NCI-H2081 (cell line): Measurements from ENCODE around the gene PTDSS2.
"Not testable (repeated sequence)": the region's sequence is repeated elsewhere in the genome, so short reads cannot be mapped to it uniquely, and the experiment has no call there.

ENCODE experiments used
- DNase-seq, 2 experiments: peaks; one replicate each; lab custom pipeline; 2025; lab: John Stamatoyannopoulos, UW

Gene PTDSS2

DNA sequence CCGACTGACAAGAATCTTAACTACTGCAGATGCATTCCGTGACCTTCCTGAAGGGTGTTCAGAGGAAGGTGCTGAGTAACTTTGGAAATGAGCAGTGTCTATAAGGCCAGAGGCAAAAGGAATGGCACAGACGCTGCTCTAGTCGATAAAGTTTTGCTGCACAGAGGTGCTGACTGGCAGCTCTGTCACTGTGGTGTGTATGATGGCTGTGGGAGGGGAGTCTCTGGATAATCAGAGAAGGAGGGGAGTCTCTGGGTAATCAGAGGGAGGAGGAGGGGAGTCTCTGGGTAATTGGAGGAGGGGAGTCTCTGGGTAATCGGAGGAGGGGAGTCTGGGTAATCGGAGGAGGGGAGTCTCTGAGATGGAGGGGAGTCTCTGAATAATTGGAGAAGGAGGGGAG is 18.4 kb downstream of the PTDSS2 start:
- DNase-seq, result no peak

DNA sequence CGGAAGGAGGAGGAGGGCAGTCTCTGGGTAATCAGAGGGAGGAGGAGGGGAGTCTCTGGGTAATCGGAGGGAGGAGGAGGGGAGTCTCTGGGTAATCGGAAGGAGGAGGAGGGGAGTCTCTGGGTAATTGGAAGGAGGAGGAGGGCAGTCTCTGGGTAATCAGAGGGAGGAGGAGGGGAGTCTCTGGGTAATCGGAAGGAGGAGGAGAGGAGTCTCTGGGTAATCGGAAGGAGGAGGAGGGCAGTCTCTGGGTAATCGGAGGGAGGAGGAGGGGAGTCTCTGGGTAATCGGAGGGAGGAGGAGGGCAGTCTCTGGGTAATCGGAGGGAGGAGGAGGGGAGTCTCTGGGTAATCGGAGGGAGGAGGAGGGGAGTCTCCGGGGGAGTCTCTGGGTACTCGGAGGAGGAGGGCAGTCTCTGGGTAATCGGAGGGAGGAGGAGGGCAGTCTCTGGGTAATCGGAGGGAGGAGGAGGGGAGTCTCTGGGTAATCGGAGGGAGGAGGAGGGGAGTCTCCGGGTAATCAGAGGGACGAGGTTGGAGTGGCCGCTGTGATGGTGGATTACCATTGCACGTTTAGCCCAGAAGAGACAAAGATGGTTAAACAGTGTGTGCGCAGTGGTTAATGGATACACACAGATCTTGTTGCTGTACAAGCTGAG is 19.1 kb downstream of the PTDSS2 start:
- not testable (repeated sequence) for DNase-seq

DNA sequence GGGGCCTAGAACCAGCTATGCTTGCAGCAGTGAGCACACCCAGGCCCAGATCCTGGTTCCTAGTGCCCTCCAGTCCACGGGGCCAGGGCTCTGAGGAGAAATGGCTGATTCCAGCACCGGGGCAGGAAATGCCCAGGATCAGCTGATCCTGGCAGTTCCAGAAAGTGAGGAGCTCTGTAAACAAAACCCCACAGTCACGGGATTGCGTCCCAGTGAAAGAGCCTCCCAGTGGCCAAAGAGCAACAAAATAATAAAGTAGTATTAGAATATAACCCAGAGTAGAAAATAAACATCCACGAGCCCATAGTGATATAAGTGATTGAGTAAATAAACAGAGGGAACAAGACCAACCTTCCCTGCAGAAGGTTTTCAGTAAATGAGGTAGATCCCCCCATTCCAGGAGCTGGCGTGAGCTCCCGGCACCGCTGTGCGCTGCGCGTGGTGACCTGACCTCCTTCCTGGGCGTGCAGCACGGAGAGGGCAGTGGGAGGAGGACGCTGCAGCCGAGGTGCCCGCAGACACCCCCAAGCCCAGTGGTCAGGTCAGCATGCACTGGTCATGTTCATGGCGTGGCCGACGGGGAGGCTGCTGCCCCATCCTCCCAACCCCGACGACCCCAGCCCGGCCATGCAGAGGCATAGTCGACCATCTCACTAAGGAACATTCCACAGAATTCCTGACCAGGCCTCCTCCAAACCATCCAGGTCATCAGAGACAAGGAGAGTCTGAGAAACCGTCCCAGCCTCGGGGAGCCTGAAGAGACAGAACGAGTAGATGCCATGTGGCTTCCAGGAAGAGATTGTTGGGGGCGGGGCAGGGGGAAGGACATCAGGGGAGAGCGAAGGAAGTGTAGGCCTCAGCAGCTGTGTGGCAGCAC is 19.8 kb downstream of the PTDSS2 start:
- no peak for DNase-seq

DNA sequence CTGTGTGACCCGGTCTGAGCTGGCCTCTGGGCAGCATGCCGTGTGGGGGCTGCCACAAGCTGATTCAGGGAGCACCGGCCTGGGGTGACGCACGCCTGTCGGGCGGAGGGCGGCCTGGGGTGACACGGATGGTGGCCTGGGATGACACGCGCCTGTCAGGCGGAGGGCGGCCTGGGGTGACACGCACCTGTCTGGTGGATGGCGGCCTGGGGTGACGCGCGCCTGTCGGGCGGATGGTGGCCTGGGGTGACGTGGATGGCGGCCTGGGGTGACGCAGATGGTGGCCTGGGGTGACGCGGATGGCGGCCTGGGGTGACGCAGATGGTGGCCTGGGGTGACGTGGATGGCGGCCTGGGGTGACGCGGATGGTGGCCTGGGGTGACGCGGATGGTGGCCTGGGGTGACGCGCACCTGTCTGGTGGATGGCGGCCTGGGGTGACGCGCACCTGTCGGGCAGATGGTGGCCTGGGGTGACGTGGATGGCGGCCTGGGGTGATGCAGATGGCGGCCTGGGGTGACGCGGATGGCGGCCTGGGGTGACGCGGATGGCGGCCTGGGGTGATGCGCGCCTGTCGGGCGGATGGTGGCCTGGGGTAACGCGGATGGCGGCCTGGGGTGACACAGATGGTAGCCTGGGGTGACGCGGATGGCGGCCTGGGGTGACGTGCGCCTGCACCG is 21.5 kb downstream of the PTDSS2 start:
- DNase-seq, result no peak

DNA sequence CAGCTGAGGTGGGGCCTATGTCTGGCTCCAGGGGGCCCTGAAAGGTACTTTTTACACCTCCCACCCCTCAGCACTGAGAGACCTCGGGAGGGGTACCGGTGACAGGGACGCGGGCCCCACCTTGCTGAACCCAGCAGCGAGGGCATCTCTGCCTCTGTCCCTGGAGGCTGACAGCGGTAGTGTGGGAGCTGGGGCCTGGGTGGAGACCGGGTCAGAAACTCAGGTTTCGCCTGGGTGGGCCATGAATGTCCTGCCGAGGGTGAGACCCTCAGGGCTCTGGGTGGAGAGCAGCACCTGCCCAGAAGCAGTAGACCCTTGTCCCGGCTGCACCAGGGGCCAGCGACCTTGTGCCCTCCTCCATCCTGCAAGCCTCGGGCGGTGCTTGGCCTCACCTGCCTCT is 22.2 kb downstream of the PTDSS2 start:
- no peak for DNase-seq

DNA sequence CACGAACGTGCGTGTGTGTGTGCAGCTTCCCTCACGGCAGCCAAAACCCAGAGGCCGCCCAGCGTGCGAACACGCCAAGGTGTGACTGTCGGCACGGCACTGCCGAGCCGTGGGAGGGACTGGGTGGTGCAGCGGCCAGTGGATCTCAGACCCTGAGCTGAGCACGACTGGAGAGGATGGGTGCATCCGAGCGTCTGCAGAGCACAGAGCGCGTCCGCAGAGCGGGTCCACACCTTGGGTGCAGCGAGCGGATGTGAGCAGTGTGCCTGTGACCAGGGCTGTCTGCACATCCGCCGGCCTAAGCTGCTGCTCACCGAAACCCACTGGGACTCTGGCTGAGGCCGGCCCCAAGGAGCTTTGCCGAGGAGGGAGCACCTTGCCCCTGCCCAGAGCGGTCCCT is 22.7 kb downstream of the PTDSS2 start:
- no peak for DNase-seq

DNA sequence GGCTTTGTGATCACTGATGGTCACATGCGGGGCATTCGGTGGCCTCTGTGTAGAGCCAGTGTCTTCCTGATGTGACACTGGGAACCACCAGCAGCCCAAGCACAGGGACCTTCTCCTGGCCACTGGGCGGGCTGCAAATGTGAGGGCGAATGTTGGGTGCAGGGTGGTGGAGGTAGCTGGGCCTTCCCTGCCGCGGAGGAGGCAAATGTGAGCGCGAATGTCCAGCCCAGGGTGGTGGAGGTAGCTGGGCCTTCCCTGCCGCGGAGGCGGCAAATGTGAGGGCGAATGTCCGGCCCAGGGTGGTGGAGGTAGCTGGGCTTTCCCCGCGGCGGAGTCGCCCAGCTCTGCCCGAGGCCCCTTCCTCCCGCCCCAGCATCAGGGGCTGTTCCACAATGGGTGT is 23.3 kb downstream of the PTDSS2 start:
- DNase-seq, result no peak

DNA sequence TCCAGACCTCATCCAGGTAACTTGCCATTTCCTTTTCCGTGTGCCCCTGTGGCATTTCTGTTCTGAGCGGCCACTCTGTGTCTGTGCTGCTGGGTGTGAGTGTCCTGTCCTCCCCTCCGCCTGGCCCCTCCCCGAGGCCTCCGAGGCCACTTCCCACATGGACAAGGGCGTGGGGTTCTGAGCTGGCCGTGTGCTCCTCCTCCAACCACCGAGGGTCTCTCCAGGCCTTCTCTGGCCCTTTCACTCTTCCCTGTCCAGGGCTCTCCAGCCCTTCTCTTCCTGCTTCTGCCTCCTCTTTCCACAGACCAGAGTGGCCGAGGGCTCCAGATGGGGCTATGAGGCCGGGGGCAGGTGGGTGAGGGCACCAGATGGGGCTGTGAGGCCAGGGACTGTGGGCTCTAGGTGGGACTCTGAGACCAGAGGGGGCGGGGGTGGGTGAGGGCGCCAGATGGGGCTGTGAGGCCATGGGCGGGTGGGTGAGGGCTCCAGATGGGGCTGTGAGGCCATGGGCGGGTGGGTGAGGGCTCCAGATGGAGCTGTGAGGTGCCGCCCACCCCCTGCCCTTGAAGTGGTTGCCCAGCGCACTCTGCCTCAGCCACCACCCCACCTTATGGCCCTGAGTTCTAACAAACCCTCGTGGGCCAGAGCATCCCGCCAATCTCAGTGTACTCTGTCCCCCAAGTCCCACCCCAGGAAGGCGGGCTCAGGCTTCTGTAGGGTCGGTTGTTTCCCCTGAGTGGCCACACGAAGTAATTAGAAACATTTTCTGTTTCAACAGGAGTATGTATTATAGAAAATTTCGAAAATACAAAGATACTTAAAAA is 24.1 kb downstream of the PTDSS2 start:
- DNase-seq, result no peak

DNA sequence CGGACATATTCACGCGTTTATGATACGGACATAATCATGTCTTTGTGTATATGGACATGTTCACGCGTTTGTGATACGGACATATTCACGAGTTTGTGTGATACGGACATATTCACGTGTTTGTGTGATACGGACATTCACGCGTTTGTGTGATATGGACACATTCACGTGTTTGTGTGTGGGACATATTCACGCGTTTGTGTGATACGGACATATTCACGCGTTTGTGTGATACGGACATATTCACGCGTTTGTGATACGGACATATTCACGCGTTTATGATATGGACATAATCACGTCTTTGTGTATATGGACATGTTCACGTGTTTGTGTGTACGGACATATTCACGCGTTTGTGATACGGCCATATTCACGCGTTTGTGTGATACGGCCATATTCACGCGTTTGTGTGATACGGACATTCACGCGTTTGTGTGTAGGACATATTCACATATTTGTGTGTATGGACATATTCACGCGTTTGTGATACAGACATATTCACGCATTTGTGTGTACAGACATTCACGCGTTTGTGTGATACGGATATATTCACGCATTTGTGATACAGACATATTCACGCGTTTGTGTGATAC is 24.9 kb downstream of the PTDSS2 start:
- DNase-seq, result no peak

DNA sequence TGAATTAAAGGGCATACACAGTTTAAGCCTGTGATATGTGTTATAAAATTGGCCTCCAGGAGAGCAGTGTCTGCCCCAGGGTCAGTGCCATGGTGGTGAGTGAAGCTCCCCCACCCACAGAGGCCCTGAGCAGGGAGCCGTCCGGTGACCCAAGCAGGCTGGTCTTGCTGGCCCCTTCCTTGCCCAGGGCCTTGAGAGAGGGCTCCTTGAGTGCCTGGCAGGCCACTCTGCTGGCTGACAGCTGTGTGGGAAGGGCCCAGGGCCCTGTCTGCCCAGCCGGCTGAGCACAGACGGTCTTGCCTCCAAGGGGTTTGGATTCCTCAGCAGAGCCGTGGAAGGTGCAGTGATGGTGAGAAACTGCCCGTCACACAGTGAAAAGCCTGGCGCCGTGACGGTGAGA is 25.9 kb downstream of the PTDSS2 start:
- DNase-seq, result no peak

DNA sequence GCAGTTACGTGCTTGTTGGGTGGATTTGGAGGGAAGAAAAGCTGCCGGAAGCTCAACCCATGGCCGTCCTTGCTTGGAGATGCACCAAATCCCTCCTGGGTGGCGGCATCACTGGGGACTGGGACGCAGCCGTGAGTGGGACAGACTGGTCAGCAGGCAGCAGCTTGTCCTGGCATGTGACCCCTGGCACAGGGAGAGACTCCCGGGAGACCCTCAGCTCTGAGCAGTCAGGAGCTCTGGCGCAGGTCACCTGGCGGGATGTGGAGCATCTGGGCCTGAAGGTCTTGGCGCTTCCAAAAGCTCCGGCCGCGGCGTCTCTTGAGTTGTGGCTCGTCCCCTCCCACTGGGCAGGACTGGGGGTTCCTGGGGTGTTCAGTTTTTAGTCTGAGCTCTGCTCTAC is 26.3 kb downstream of the PTDSS2 start:
- DNase-seq, result no peak

DNA sequence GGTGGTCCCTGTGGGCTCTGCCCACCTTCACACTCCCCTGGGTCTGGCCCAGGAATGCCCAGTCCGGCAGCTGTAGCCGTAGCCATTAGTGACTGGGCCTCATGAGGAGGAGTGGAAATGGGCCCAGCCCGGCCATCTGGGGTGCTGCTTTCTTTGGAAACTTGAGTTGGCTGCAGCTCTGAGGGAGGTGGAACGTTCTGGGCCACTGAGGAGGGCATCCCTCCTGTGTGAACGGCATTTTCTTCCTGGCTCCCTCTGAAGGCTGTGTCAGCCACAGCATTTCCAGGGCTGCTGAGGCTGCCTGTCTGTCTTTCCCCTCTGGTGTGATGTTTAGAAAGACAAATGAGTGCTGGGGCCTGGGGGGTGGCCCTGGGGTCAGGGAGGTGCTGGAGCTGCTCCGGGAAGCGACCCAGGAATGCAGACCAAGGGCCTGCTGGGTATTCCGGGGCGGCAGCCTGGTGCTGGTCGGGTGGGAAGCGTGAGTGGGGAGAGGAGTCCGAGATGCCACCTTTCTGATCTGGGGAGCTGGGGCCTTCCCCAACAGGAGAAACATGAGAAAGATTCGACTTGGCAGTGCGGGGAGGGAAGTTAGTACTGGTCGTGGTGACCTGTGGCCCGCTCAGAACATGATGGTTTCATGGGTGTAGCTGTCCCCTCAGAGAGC is 27.1 kb downstream of the PTDSS2 start:
- DNase-seq, result no peak

DNA sequence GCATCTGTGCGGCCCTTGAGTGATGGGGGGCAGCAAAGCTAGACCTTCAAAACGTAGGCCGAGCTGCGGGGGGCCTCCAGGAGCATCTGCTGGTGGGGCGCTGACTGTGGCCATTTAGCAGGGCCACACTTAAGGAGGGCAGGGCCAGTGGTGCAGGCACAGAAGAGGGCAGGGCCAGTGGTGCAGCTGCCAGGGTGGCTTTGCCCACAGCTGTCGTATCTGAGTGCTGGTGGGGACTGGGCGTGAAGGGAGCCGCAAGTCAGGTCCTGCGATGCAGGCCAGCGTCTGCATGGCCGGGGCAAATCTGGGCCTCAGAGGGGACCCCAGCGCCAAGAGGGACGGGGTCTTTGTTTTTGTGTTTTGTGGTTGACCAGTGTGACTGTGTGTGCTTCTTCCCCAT is 29.2 kb downstream of the PTDSS2 start:
- DNase-seq, result no peak

DNA sequence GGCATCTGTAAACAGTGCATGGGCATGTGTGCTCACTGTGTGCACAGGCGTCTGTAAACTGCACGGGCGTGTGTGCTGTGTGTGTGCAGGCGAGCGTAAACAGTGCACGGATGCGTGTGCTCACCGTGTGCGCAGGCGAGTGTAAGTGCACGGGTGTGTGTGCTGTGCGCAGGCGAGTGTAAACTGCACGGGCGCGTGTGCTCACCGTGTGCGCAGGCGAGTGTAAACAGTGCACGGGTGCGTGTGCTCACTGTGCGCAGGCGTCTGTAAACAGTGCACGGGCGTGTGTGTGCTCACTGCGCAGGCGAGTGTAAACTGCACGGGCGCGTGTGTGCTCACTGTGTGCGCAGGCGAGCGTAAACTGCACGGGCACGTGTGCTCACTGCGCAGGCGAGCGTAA is 34.5 kb downstream of the PTDSS2 start:
- DNase-seq, result no peak

DNA sequence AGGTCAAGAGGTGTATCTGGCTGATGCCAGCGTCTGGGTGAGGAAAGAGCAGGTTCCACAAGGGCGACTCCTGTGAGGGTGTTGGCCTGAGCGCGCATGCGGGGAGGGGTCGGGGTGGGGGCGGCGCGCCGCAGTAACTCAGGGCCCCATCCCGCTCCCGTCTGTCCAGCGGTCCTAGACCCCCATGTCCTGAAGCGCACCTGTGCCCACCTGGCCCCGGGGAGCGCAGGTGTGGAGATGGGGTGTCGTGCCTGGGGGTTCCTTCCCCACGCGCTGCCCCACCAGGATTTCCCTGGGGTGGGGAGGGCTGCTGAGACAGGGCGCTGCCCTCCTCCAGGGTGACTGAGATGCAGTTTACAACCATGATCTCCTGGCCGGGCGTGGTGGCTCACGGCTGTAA is 36.1 kb downstream of the PTDSS2 start:
- no peak for DNase-seq

DNA sequence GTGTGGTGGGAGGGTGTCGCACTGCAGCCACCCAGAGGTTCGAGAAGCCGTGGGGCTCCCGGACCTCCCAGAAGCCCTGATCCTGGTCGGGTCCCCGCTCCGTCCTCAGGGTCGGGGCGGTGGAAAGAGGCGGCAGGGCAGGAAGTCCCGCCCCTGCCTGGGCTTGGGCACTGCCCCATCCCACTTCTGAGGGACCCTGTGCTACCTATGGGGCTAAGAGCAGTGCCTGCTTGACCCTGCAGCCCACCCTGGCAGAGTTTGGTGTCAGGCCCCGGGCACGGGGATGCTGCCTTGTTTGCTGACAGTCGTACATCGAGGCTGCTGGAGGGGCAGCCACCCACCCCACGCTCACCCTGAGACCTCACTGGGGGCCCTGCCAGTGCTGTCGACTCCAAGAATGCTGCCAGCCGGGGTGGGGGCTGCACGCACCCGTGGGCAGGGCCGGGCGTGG is 37.5 kb downstream of the PTDSS2 start:
- no peak for DNase-seq

DNA sequence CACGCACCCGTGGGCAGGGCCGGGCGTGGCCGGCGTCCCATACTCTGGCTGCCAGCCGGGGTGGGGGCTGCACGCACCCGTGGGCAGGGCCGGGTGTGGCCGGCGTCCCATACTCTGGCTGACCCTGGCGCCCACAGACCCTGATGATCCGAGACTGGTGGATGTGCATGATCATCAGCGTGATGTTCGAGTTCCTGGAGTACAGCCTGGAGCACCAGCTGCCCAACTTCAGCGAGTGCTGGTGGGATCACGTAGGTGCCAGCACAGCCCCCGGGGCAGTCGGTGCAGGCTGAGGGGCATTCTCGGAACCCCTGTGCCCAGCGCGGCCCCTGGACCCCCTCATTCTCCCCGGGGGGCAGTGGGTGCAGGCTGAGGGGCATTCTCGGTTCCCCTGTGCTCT is 38.0 kb downstream of the PTDSS2 start:
- DNase-seq, result no peak

DNA sequence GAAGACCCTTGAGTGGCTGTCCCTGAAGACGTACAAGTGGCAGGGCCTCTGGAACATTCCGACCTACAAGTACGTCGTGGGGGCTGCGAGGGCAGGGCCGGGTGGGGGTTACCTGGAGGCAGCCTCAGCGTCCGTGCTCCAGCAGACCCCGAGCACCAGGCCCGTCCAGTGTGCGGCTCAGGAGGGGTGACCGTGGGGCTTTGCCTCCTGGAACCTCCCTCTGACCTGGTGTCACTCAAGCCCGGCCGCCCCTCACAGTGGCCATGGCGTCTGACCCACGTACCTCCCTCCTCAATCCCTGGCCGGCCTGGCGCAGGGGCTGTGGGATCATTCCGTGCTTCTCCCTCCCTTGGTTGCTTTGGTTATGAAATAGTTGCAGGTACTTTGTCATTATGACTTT is 38.5 kb downstream of the PTDSS2 start:
- DNase-seq, result no peak

DNA sequence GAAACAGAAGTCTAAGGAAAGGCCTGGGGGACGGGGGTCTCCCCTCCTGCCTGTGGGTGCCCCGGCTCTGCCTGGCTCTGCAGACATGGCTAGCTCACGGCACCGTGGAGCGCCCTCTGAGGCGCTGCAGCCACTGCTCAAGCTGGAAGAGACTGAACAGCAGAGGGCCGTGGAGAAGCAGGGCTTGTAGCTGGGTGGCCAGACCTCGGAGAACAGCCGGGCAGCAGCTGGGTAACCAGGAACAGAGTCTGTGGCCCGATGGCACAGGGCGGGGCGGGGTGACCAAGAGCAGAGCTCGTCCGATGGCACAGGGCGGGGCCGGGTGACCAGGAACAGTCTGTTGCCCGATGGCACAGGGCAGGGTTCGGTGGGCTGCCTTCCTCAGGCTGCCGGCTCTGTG is 38.9 kb downstream of the PTDSS2 start:
- no peak for DNase-seq

DNA sequence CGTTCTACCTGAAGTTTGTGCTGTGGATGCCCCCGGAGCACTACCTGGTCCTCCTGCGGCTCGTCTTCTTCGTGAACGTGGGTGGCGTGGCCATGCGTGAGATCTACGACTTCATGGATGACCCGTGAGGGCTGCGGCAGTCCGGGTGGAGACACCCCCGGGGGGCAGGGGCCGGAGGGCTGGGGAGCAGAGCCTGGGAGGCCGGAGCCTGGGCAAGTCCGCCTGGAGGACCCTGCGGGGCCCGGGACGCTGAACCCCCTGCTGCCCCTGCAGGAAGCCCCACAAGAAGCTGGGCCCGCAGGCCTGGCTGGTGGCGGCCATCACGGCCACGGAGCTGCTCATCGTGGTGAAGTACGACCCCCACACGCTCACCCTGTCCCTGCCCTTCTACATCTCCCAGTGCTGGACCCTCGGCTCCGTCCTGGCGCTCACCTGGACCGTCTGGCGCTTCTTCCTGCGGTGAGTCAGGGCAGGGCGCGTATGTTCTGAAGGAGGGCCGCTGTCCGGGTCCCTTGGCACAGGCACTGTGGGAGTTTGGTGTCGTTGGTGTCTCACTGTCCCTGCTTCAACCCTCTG is 39.6 kb downstream of the PTDSS2 start:
- no peak for DNase-seq
